ENCODE results near the gene ABCB6.

GRCh38 chr2:219218732-219219701 is at the start of gene ABCB6:
- TF ChIP-seq POLR2AphosphoS5 (IDR thresholded peaks at IDR 0.05; ENCODE audit: low read depth, low read length) (peak; percentile 90), TAF1 (IDR thresholded peaks at IDR 0.05; ENCODE audit: borderline replicate concordance, insufficient read depth, low read length) (peak; percentile 66; the same call in 1 of the 2 replicates), SIN3A (IDR thresholded peaks at IDR 0.05; ENCODE audit: borderline replicate concordance, insufficient read depth, low read length) (peak; percentile 4; the same call in 1 of the 2 replicates), REST (IDR thresholded peaks at IDR 0.05; ENCODE audit: insufficient read depth in 1 of 2, low read depth in 2 of 2, low read length in 2 of 2) (no peak), FOXP2 (optimal IDR thresholded peaks at IDR 0.05; ENCODE audit: borderline replicate concordance, extremely low read depth, extremely low read length, insufficient read depth) (peak; percentile 64)

All from PFSK-1 (cell line).